Bone marrow (tissue), 2 donors: Measurements from ENCODE around the gene FKBP8.
A peak's percentile ranks its signal among the peaks of the same experiment; 100 is the strongest.
"Not testable (repeated sequence)": the region's sequence is repeated elsewhere in the genome, so short reads cannot be mapped to it uniquely, and the experiment has no call there.

Experiments used
- DNase-seq, 2 donors: peaks; one replicate each; lab custom pipeline; 2025; lab: John Stamatoyannopoulos, UW

The FKBP8 gene

DNA sequence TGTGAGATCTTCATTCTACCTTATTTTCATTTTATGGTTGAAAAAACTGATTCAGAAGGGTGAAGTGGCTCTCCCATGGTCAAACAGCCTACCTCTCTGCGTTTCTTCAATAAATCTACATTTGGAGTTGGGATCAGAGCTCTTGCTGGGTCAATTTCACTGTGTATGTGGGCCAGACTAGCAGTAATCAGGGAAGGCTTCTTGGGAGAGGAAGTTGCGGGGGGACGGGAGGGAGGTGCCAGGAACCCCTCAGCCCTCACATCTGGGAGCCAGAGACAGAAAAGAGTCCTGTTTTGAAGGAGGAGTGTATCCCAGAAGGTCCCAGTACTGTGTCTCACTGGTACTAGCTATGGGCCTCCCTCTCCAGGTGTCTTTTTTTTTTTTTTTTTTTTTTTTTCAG is 15.2 kb upstream of the FKBP8 start:
- no peak for DNase-seq

GRCh38 chr19:18558202-18558555 is 14.8 kb upstream of the FKBP8 start:
- no peak for DNase-seq

DNA sequence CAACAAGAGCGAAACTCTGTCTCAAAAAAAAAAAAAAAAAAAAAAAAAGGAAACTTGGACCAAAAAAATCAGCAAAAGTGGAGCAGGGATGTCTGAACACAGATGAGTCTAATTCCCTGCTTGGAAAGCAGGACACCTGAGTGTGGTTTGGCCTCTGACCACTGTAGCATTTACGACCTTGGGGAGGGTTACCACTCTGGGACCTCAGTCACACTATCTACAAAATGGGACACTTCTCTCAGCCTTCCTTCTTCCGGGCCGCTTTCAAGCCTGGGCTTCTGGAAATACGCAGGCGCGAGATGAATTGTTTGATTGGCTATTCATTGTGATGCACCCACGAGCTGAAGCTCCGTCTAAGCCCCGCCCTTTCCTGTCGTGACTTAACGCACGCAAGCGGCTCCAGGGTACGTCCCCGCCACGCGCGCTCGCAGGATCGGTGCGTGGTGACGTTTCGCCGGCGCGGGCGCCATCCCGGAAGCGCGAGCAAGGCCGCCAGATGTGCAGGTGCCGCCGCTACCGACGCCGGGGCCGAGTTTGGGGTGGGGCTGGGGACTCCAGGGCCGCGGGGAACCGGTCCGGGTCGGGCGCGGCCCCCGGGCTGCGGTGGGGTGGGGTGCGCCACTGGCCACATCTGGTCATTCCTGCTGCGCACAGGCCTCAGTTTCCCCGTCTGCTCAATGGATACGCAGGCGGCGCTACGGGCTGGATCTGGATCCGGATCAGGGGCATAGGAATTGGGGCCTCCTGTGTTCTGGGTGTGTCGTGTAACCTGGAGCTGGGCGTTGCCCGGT is 14.2 kb upstream of the FKBP8 start, which contains the start of gene KXD1:
TSS of gene KXD1 (plus strand) at position 460 of the 791 bp plus-strand sequence. CDS start 4,187 bp downstream, outside the sequence.
- DNase-seq: peak; percentile 79 to 97

DNA sequence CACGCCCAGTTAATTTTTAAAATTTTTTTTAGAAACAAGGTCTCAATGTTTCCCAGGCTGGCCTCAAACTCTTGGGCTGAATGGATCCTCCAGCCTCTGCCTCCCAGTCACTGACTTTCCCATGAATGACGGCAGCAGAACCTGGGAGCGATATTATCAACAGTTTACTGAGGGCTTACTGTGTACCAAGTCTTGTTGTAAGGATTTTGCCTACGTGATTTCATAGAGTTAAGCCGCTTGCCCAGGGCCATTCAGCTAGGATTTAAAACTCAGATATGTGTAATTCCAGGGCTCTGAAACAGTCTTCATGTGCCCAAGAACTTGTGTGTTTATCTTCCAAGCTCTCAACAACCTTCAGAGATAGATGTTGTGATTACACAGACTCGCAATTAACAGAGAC is 8.3 kb upstream of the FKBP8 start:
- no peak for DNase-seq

- peak; percentile 46 to 50 for DNase-seq
Observed at GRCh38 chr19:18543814-18544475, 572 bp upstream of the FKBP8 start.

DNA sequence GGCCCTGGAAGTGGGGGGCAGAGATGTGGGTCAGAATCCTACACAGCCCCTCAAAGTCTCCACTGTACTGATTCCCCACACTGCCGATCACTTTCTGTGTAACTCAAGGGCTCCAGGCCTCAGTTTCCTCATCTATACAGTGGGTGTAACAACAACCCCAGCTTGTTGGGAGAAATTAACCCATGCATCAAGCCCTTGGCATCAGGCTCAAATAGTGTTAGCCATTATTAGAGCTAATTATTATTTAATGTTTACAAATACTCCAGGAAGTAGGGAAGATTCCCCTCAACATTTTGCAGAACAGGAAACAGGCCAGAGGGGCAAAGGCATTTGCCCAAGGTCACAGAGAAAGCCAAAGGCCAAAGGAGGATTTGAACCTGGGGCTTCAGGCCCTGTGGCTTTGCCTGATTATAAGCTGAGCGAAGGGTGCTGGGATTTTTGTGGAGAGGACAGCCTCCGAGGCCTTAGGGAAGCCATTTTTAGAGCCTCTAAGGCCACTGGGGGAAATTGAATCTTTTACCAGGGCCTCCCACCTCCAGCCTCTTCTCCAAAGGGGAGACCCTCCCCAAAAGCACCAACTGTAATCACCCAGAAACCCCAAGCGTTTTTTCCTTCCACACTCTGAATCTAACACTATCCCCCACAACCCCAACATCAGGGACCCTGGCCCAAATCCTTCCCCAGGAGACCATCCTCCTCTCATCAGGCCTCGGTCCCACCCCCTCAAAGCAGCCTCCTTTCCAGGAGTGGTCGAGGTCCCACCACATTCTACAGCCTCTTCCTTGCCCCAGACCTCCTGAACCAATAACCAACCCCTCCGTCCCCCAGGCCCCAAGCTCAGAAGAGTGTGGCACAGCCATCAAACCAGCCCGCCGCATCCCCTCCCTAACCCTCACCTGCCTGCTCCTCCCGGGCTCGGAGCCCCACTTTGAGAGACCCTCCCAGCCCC is 1.1 kb downstream of the FKBP8 start:
- no peak for DNase-seq

DNA sequence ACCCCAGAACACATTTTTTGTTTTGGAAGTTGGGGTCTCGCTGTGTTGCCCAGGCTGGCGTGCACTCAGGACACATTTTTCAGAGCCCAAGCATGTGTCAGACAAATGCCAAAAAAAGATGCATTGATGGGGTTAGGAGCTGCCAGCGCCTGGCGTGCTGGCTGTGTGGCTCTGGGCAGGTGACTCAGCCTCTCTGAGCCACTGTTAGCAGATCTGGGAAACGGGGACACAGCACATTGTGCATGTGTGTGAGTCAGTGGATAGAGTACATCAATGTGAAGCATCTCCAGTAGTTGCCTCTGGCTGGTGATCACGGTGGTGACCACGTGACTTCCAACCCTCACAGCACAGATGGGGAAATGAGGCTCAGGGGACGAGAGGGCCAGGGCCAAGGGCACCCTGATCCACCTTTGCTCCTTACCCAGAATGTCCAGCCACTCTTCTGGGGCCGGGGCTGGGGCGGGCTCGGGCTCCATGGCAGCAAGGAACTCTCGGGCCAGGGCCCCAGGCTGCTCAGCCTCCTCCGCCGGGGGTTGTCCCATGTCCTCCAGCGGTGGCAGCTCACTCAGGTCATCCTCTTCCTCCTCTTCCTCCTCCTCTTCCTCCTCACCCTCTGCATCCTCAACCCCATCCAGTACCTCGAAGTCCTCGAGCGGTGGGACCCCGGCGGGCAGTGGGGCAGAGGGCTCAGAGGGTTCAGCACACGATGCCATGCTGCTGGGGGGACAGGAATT is 1.9 kb downstream of the FKBP8 start:
- no peak for DNase-seq

DNA sequence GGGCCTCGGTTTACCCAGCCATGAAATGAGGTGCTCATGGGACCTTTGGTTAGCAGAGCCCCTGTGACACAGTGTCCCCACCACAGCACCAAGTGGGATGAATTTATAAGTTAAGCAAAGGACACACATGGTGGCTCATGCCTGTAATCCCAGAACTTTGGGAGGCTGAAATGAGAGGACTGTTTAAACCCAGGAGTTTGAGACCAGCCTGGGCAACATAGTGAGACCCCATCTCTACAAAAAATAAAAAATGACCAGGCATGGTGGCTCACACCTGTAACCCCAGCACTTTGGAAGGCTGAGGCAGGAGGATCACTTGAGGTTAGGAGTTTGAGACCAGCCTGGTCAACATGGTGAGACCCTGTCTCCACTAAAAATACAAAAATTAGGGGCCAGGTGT is 3.2 kb downstream of the FKBP8 start:
- not testable (repeated sequence) for DNase-seq

DNA sequence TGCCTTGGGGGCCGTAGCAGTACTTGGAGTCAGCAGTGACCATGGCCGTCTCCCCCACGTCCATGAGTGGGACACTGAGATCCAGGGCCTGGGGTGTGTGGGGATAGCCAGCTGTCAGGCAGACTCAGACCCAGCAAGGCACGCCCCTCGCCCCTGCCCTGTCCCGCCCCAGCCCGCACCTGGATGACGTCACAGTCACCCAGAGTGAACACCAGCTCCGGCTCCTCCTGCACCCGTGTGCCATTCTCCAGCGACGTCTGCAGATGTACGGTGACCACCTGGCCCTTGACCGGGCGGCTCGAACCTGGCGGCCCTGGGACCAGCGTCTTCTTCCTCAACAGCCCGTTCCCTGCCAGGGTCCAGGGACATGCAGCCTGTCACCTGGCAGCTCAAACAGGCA is 4.0 kb downstream of the FKBP8 start:
- DNase-seq: no peak

DNA sequence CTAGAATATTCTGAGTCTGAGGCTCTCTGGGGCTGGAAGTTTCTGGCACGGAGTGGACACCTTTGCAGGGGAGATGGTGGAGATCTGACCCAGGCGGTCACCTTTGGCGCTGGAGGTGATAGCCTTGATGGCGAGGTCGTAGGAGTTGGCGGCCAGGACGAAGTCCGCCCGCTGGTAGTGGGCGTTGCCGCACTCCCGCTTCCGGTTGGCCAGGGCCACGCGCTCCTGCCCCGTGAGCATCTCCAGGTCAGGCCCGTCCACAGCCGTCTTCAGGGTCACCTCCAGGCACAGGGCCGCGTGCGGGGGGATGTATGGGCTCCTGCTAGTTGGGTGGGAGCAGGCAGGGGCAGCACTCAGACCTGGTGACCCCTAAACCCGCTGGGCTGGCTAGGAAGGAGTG is 5.3 kb downstream of the FKBP8 start:
- DNase-seq: no peak

GRCh38 chr19:18537431-18537830 is 5.9 kb downstream of the FKBP8 start:
- DNase-seq: no peak

- DNase-seq: no peak
Observed at GRCh38 chr19:18536475-18536874, 6.9 kb downstream of the FKBP8 start.

GRCh38 chr19:18533058-18533457 is 10.3 kb downstream of the FKBP8 start:
- DNase-seq: no peak

- no peak for DNase-seq
Observed at GRCh38 chr19:18532168-18532890, 11.0 kb downstream of the FKBP8 start.

- DNase-seq: no peak
Observed at GRCh38 chr19:18531485-18531884, 11.9 kb downstream of the FKBP8 start.

- DNase-seq: no peak
Observed at GRCh38 chr19:18529782-18530181, 13.6 kb downstream of the FKBP8 start.

GRCh38 chr19:18526316-18526715 is 17.1 kb downstream of the FKBP8 start:
- no peak for DNase-seq

GRCh38 chr19:18523841-18524240 is 19.5 kb downstream of the FKBP8 start:
- DNase-seq: no peak

DNA sequence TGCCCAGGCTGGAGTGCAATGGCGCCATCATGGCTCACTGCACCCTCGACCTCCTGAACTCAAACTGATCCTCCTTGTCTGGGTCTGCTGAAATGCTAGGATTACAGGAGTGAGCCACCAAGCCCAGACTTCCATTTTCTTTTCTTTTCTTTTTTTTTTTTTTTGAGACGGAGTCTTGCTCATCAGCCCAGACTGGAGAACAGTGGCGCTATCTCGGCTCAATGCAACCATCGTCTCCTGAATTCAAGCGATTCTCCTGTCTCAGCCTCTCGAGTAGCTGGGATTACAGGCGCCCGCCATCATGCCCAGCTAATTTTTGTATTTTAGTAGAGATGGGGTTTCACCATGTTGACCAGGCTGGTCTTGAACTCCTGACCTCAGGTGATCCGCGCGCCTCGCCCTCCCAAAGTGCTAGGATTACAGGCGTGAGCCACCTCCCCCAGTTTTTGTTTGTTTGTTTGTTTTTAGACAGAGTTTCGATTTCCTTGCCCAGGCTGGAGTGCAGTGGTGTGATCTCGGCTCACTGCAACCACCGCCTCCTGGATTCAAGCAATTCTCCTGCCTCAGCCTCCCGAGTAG is 20.4 kb downstream of the FKBP8 start:
- not testable (repeated sequence) for DNase-seq

GRCh38 chr19:18522124-18522861 is 21.1 kb downstream of the FKBP8 start:
- DNase-seq: peak; percentile 100
